ENCODE results near the gene CDK14.
A peak's percentile ranks its signal among the peaks of the same experiment; 100 is the strongest.
"Not testable (repeated sequence)": the region's sequence is repeated elsewhere in the genome, so short reads cannot be mapped to it uniquely, and the experiment has no call there.

Gene CDK14

GRCh38 chr7:90766814-90767564, 170.9 kb downstream of the CDK14 start:
- peaks cover 14% of the 10 kb centered on the region for H3K36me3 ChIP-seq (ENCODE audit: control insufficient read depth, insufficient read depth, low read length)
- WGBS, 2 experiments (ENCODE audit: insufficient coverage in 2 of 2): 81 to 92% methylated on average over 6 of the region's 7 CpGs
- H3K4me1 ChIP-seq (ENCODE audit: control insufficient read depth, insufficient read depth, low read length, poor library complexity, severe bottlenecking): no peaks in the 10 kb centered on the region
- H3K4me3 ChIP-seq (ENCODE audit: extremely low read depth, insufficient read depth, low read length, poor library complexity, severe bottlenecking): no peak overlapping the region
- peak overlapping the region; percentile 51 for H3K27ac ChIP-seq (ENCODE audit: low read depth, low read length, severe bottlenecking)
- H3K9me3 ChIP-seq (ENCODE audit: control insufficient read depth, low read length): no peaks in the 10 kb centered on the region

GRCh38 chr7:90768301-90768700, 172.2 kb downstream of the CDK14 start:
- no peak overlapping the region for H3K4me3 ChIP-seq (ENCODE audit: extremely low read depth, insufficient read depth, low read length, poor library complexity, severe bottlenecking)
- no peaks in the 10 kb centered on the region for H3K9me3 ChIP-seq (ENCODE audit: control insufficient read depth, low read length)
- WGBS, 2 experiments (ENCODE audit: insufficient coverage in 2 of 2): 79 to 92% methylated on average over 3 of the region's 6 CpGs
- peaks cover 18% of the 10 kb centered on the region for H3K36me3 ChIP-seq (ENCODE audit: control insufficient read depth, insufficient read depth, low read length)
- H3K4me1 ChIP-seq (ENCODE audit: control insufficient read depth, insufficient read depth, low read length, poor library complexity, severe bottlenecking): no peaks in the 10 kb centered on the region
- no peak overlapping the region for H3K27ac ChIP-seq (ENCODE audit: low read depth, low read length, severe bottlenecking)

GRCh38 chr7:90769036-90769435, 172.9 kb downstream of the CDK14 start:
- no peak overlapping the region for H3K27ac ChIP-seq (ENCODE audit: low read depth, low read length, severe bottlenecking)
- peaks cover 18% of the 10 kb centered on the region for H3K36me3 ChIP-seq (ENCODE audit: control insufficient read depth, insufficient read depth, low read length)
- no peaks in the 10 kb centered on the region for H3K4me1 ChIP-seq (ENCODE audit: control insufficient read depth, insufficient read depth, low read length, poor library complexity, severe bottlenecking)

GRCh38 chr7:90769566-90769965, 173.4 kb downstream of the CDK14 start:
- not testable (repeated sequence) for H3K9me3 ChIP-seq (ENCODE audit: control insufficient read depth, low read length); H3K4me1 ChIP-seq (ENCODE audit: control insufficient read depth, insufficient read depth, low read length, poor library complexity, severe bottlenecking); H3K27ac ChIP-seq (ENCODE audit: low read depth, low read length, severe bottlenecking); H3K4me3 ChIP-seq (ENCODE audit: extremely low read depth, insufficient read depth, low read length, poor library complexity, severe bottlenecking)
- 72 to 83% methylated on average over 3 of the region's 5 CpGs for WGBS, 2 experiments (ENCODE audit: insufficient coverage in 2 of 2)
- H3K36me3 ChIP-seq (ENCODE audit: control insufficient read depth, insufficient read depth, low read length): peaks cover 18% of the 10 kb centered on the region

More at GRCh38 chr7:90769036-90769435, 172.9 kb downstream of the CDK14 start:
- Histone ChIP-seq H3K4me3 (ENCODE audit: extremely low read depth, insufficient read depth, low read length, poor library complexity, severe bottlenecking) (no peak overlapping the region), H3K9me3 (ENCODE audit: control insufficient read depth, low read length) (no peaks in the 10 kb centered on the region)

DNA sequence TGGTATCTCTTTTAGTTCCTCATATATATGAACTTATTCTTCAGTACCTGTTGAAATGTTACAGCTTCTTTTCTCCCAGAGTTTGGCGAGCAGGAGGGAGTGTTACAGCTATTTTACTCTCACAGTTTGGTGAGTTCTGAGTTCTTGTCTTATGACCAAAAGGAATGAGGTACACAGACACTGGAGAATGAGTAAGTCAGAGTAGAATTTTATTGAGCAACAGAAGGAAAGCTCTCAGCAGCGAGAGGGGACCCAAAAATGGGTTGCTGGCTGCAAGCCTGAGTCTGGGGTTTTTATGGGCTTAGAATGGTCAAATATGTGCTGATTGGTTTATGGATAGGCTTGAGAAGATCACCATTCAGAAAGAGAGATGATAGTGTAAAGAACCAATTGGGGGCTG, 175.2 kb downstream of the CDK14 start:
- 100% methylated on average over 1 of the region's 2 CpGs for WGBS, 2 experiments (ENCODE audit: insufficient coverage in 2 of 2)
- Histone ChIP-seq H3K36me3 (ENCODE audit: control insufficient read depth, insufficient read depth, low read length) (peaks cover 18% of the 10 kb centered on the region), H3K9me3 (ENCODE audit: control insufficient read depth, low read length) (no peaks in the 10 kb centered on the region), H3K27ac (ENCODE audit: low read depth, low read length, severe bottlenecking) (no peak overlapping the region), H3K4me3 (ENCODE audit: extremely low read depth, insufficient read depth, low read length, poor library complexity, severe bottlenecking) (no peak overlapping the region), H3K4me1 (ENCODE audit: control insufficient read depth, insufficient read depth, low read length, poor library complexity, severe bottlenecking) (no peaks in the 10 kb centered on the region)

DNA sequence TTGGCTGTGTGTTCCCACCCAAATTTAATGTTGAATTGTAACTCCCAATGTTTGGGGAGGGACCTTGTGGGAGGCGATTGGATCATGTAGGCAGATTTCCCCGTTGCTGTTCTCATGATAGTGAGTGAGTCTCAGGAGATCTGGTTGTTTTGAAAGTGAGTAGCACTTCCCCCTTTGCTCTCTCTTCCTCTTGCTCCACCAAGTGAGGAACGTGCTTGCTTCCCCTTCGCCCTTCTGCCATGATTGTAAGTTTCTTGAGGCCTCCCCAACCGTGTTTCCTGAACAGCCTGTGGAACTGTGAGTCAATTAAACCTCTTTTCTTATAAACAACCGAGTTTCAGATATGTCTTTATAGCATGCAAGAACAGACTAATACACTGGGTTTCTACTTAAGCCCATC, 176.3 kb downstream of the CDK14 start:
- H3K4me1 ChIP-seq (ENCODE audit: control insufficient read depth, insufficient read depth, low read length, poor library complexity, severe bottlenecking): no peaks in the 10 kb centered on the region
- H3K27ac ChIP-seq (ENCODE audit: low read depth, low read length, severe bottlenecking): no peak overlapping the region
- 84 to 87% methylated on average over 2 to 5 of the region's 6 CpGs for WGBS, 2 experiments (ENCODE audit: insufficient coverage in 2 of 2)
- no peaks in the 10 kb centered on the region for H3K9me3 ChIP-seq (ENCODE audit: control insufficient read depth, low read length)
- peaks cover 18% of the 10 kb centered on the region for H3K36me3 ChIP-seq (ENCODE audit: control insufficient read depth, insufficient read depth, low read length)
- H3K4me3 ChIP-seq (ENCODE audit: extremely low read depth, insufficient read depth, low read length, poor library complexity, severe bottlenecking): no peak overlapping the region

GRCh38 chr7:90773269-90773668, 177.1 kb downstream of the CDK14 start:
- no peak overlapping the region for H3K4me3 ChIP-seq (ENCODE audit: extremely low read depth, insufficient read depth, low read length, poor library complexity, severe bottlenecking)
- no peak overlapping the region for H3K27ac ChIP-seq (ENCODE audit: low read depth, low read length, severe bottlenecking)
- 100% methylated on average over 1 of the region's 3 CpGs; no CpG with 5 or more reads in 1 of the 2 experiments for WGBS, 2 experiments (ENCODE audit: insufficient coverage in 2 of 2)
- H3K4me1 ChIP-seq (ENCODE audit: control insufficient read depth, insufficient read depth, low read length, poor library complexity, severe bottlenecking): no peaks in the 10 kb centered on the region
- peaks cover 18% of the 10 kb centered on the region for H3K36me3 ChIP-seq (ENCODE audit: control insufficient read depth, insufficient read depth, low read length)
- no peaks in the 10 kb centered on the region for H3K9me3 ChIP-seq (ENCODE audit: control insufficient read depth, low read length)

GRCh38 chr7:90774706-90775105, 178.6 kb downstream of the CDK14 start:
- Histone ChIP-seq H3K9me3 (ENCODE audit: control insufficient read depth, low read length) (no peaks in the 10 kb centered on the region), H3K36me3 (ENCODE audit: control insufficient read depth, insufficient read depth, low read length) (peaks cover 18% of the 10 kb centered on the region), H3K4me1 (ENCODE audit: control insufficient read depth, insufficient read depth, low read length, poor library complexity, severe bottlenecking) (no peaks in the 10 kb centered on the region), H3K4me3 (ENCODE audit: extremely low read depth, insufficient read depth, low read length, poor library complexity, severe bottlenecking) (no peak overlapping the region), H3K27ac (ENCODE audit: low read depth, low read length, severe bottlenecking) (no peak overlapping the region)
- 94% methylated on average over 2 of the region's 3 CpGs; no CpG with 5 or more reads in 1 of the 2 experiments for WGBS, 2 experiments (ENCODE audit: insufficient coverage in 2 of 2)

DNA sequence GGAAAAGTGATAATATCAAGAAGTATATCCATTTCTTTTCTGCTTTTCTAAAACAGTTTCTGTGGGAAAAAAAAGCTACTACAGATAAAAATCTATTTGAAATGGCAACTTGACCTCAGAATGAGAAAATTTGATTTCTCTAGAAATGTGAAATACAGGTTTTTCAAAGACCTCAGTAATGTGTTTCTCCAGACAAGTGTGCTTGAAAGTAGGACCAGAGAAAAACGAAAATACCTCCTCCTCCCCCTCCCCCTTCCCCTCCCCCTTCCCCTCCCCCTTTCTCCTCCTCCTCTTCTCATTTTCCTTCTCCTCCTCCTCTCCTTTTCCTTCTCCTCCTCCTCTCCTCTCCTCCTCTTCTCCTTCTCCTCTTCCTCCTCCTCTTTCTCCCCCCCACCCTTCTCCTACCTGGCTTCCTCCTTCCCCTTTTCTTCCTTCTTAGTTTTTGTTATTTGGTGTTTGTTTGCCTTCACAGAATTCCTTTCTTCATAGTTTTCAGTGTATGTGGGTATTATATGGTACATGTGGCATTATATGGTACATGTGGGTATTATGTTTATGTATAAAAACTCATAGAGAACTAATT, 179.4 kb downstream of the CDK14 start:
- Histone ChIP-seq H3K4me3 (ENCODE audit: extremely low read depth, insufficient read depth, low read length, poor library complexity, severe bottlenecking) (no peak overlapping the region), H3K9me3 (ENCODE audit: control insufficient read depth, low read length) (no peaks in the 10 kb centered on the region), H3K27ac (ENCODE audit: low read depth, low read length, severe bottlenecking) (no peak overlapping the region), H3K4me1 (ENCODE audit: control insufficient read depth, insufficient read depth, low read length, poor library complexity, severe bottlenecking) (no peaks in the 10 kb centered on the region), H3K36me3 (ENCODE audit: control insufficient read depth, insufficient read depth, low read length) (peaks cover 18% of the 10 kb centered on the region)
- 60% methylated on average over 1 of the region's 1 CpG; no CpG with 5 or more reads in 1 of the 2 experiments for WGBS, 2 experiments (ENCODE audit: insufficient coverage in 2 of 2)

GRCh38 chr7:90777041-90777440, 180.9 kb downstream of the CDK14 start:
- peaks cover 3% of the 10 kb centered on the region for H3K36me3 ChIP-seq (ENCODE audit: control insufficient read depth, insufficient read depth, low read length)
- 88 to 89% methylated on average over 2 of the region's 2 CpGs for WGBS, 2 experiments (ENCODE audit: insufficient coverage in 2 of 2)
- H3K4me1 ChIP-seq (ENCODE audit: control insufficient read depth, insufficient read depth, low read length, poor library complexity, severe bottlenecking): no peaks in the 10 kb centered on the region
- H3K9me3 ChIP-seq (ENCODE audit: control insufficient read depth, low read length): no peaks in the 10 kb centered on the region
- H3K27ac ChIP-seq (ENCODE audit: low read depth, low read length, severe bottlenecking): no peak overlapping the region
- H3K4me3 ChIP-seq (ENCODE audit: extremely low read depth, insufficient read depth, low read length, poor library complexity, severe bottlenecking): no peak overlapping the region

DNA sequence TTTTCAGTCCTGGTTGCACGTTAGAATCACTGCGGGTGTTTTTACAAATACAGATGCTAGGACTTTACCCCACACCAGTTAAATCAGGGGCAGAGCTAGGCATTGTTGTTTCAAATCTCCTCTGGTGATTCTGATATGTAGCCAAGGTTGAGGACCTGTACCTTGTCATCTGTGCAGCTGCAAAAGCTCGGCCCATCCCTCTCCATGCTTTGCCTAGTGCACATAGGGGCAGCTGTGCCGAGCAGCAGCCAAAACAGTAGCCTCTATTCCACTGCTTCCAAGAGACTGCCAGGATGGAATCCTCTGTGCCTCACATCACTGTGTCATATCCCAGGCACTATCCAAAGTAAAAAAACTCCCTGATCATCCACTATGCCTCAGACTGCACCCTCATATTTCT, 181.3 kb downstream of the CDK14 start:
- Histone ChIP-seq H3K36me3 (ENCODE audit: control insufficient read depth, insufficient read depth, low read length) (no peaks in the 10 kb centered on the region), H3K4me1 (ENCODE audit: control insufficient read depth, insufficient read depth, low read length, poor library complexity, severe bottlenecking) (no peaks in the 10 kb centered on the region), H3K9me3 (ENCODE audit: control insufficient read depth, low read length) (no peaks in the 10 kb centered on the region), H3K4me3 (ENCODE audit: extremely low read depth, insufficient read depth, low read length, poor library complexity, severe bottlenecking) (no peak overlapping the region), H3K27ac (ENCODE audit: low read depth, low read length, severe bottlenecking) (no peak overlapping the region)
- WGBS, 2 experiments (ENCODE audit: insufficient coverage in 2 of 2): 56 to 65% methylated on average over 2 to 3 of the region's 4 CpGs

Data from mesodermal cell (in vitro differentiated cells).